ENCODE measurements around the gene NECAB2.
"Not testable (repeated sequence)": the region's sequence is repeated elsewhere in the genome, so short reads cannot be mapped to it uniquely, and the experiment has no call there.

The NECAB2 gene

GRCh38 chr16:83948914-83949723 lies 18.9 kb upstream of the NECAB2 start:
- DNase-seq (ENCODE audit: low read depth): no peak
- no peak for TF ChIP-seq CTCF (conservative IDR thresholded peaks at IDR 0.05; ENCODE audit: low read depth, low read length)

GRCh38 chr16:83949724-83950001 lies 18.4 kb upstream of the NECAB2 start:
- TF ChIP-seq CTCF (conservative IDR thresholded peaks at IDR 0.05; ENCODE audit: low read depth, low read length): no peak
- no peak overlapping the region for H3K4me3 ChIP-seq (ENCODE audit: low read depth, low read length)
- DNase-seq (ENCODE audit: low read depth): no peak

More at GRCh38 chr16:83948914-83949723, 18.9 kb upstream of the NECAB2 start:
- no peak overlapping the region for H3K4me3 ChIP-seq (ENCODE audit: low read depth, low read length)

GRCh38 chr16:83950862-83951399 lies 17.1 kb upstream of the NECAB2 start:
- not testable (repeated sequence) for DNase-seq (ENCODE audit: low read depth); H3K4me3 ChIP-seq (ENCODE audit: low read depth, low read length)

GRCh38 chr16:83951544-83951943 lies 16.5 kb upstream of the NECAB2 start:
- no peak for TF ChIP-seq CTCF (conservative IDR thresholded peaks at IDR 0.05; ENCODE audit: low read depth, low read length)
- DNase-seq (ENCODE audit: low read depth): no peak
- no peak overlapping the region for H3K4me3 ChIP-seq (ENCODE audit: low read depth, low read length)

GRCh38 chr16:83952587-83952939 lies 15.5 kb upstream of the NECAB2 start:
- DNase-seq (ENCODE audit: low read depth): no peak
- H3K4me3 ChIP-seq (ENCODE audit: low read depth, low read length): peak overlapping the region; percentile 39
- TF ChIP-seq CTCF (conservative IDR thresholded peaks at IDR 0.05; ENCODE audit: low read depth, low read length): no peak

GRCh38 chr16:83952940-83953795 lies 14.9 kb upstream of the NECAB2 start, which contains the start of gene OSGIN1:
Gene OSGIN1 (plus strand): TSS chr16:83953240. CDS start chr16:83957672, 4,432 bp downstream.
- TF ChIP-seq CTCF (conservative IDR thresholded peaks at IDR 0.05; ENCODE audit: low read depth, low read length): no peak
- DNase-seq (ENCODE audit: low read depth): peak; percentile 95

GRCh38 chr16:83953796-83954576 lies 14.1 kb upstream of the NECAB2 start:
- DNase-seq (ENCODE audit: low read depth): peak; percentile 53
- peak overlapping the region; percentile 62 for H3K4me3 ChIP-seq (ENCODE audit: low read depth, low read length)
- peak; percentile 69 for TF ChIP-seq CTCF (conservative IDR thresholded peaks at IDR 0.05; ENCODE audit: low read depth, low read length)

More at GRCh38 chr16:83952940-83953795, 14.9 kb upstream of the NECAB2 start, which contains the start of gene OSGIN1:
- H3K4me3 ChIP-seq (ENCODE audit: low read depth, low read length): peak within 1 kb of the TSS; percentile 62
